Measurements from ENCODE around the gene NRF1. TPM values are rescaled to one million over a fixed set of nuclear protein-coding genes. Genes with fewer than 3 reads are reported as not detected.

Gene NRF1
- total RNA-seq, 1 experiment from 2014 or later = 25.9 TPM

GRCh38 chr7:129626896-129627295 lies 15.4 kb downstream of the NRF1 start:
- BruUV-seq (replicated peaks) = no TSS peak
- Histone ChIP-seq H3K4me1 (ENCODE audit: control insufficient read depth in 1 of 2, insufficient read depth in 2 of 2, low read length in 2 of 2) (no peaks in the 10 kb centered on the region), H2AFZ (ENCODE audit: low read depth, low read length, poor library complexity, severe bottlenecking) (no peak overlapping the region), H3K9ac (ENCODE audit: low read length) (no peak overlapping the region), H3K4me3 (replicated peaks in 1 of 2; ENCODE audit: low read depth in 1 of 2, low read length in 2 of 2) (no peak overlapping the region), H4K20me1 (ENCODE audit: insufficient read depth) (peaks cover 13% of the 10 kb centered on the region; the same call in 1 of the 2 replicates), H3K36me3 (ENCODE audit: control insufficient read depth in 1 of 2, insufficient read depth in 2 of 2, low read length in 2 of 2) (no peaks in the 10 kb centered on the region), H3K9me2 (ENCODE audit: insufficient read depth) (no peaks in the 10 kb centered on the region), H3K27ac (ENCODE audit: low read depth, low read length) (no peak overlapping the region), H3K79me2 (ENCODE audit: insufficient read depth, low read length) (peaks cover 98% of the 10 kb centered on the region), H3K9me3 (ENCODE audit: control insufficient read depth in 1 of 2, insufficient read depth in 1 of 2, low read depth in 1 of 2, low read length in 2 of 2) (no peaks in the 10 kb centered on the region), H3K4me2 (ENCODE audit: low read length) (no peak overlapping the region), H3K27me3 (ENCODE audit: insufficient read depth, low read length) (no peaks in the 10 kb centered on the region)
- POLR2A ChIA-PET = no interaction called here
- CTCF ChIA-PET = interaction anchor here (1.4 kb wide), 1 partner anchor 19 kb away, joined by 4 read pairs; no protein-coding TSS in a partner anchor
- intact Hi-C loops (cut with micrococcal nuclease) = no loop called here
- RAD21 ChIA-PET (ENCODE audit: low non-redundant PET in 1 of 2, low total read pairs in 2 of 2, uncharacterized antibody in 2 of 2, unreplicated experiment in 2 of 2) = no interaction called here
- ATAC-seq (no peak), DNase-seq (ENCODE audit: low read depth, low spot score) (no peak)
- no peak for TF ChIP-seq ZBTB33 (IDR thresholded peaks at IDR 0.05; ENCODE audit: extremely low read depth, insufficient replicate concordance, low read length)
- TF ChIP-seq POLR2A (IDR thresholded peaks at IDR 0.05; ENCODE audit: borderline replicate concordance, extremely low read depth, insufficient read depth, insufficient read length) = no peak
- TF ChIP-seq RAD21 (IDR thresholded peaks at IDR 0.05; ENCODE audit: low read depth) = no peak
- TF ChIP-seq EZH2phosphoT487 (IDR thresholded peaks at IDR 0.05; ENCODE audit: borderline replicate concordance) = no peak
- TF ChIP-seq CEBPB (IDR thresholded peaks at IDR 0.05; ENCODE audit: low read depth) = no peak
- no peak for TF ChIP-seq REST (IDR thresholded peaks at IDR 0.05; ENCODE audit: low read depth)
- no peak for TF ChIP-seq CBX3 (IDR thresholded peaks at IDR 0.05; ENCODE audit: low read depth)
- no peak for TF ChIP-seq SRF (IDR thresholded peaks at IDR 0.05; ENCODE audit: low read depth)
